ENCODE results near the gene ZNF618. TPM values are rescaled to one million over a fixed set of nuclear protein-coding genes. Genes with fewer than 3 reads are reported as not detected.

ZNF618 gene
- polyA plus RNA-seq, 1 experiment, result 8.7 TPM

GRCh38 chr9:114048533-114049415, 172.7 kb downstream of the ZNF618 start:
- TF ChIP-seq CTCF (IDR thresholded peaks at IDR 0.05; ENCODE audit: low read depth, low read length), result no peak
- Histone ChIP-seq H3K4me3 (ENCODE audit: low read depth, low read length) (no peak overlapping the region), H3K27ac (ENCODE audit: low read depth, low read length) (no peak overlapping the region), H3K27me3 (ENCODE audit: control insufficient read depth, insufficient read depth, low read length) (no peaks in the 10 kb centered on the region), H3K9me3 (ENCODE audit: control insufficient read depth, insufficient read depth, low read length) (no peaks in the 10 kb centered on the region; the same call in 1 of the 2 replicates)
- CTCF ChIA-PET, result interaction anchor here (0.9 to 1.2 kb wide), 2 partner anchors 34 to 172 kb away, joined by 3 read pairs; no protein-coding TSS in a partner anchor
- DNase-seq (ENCODE audit: low read depth, low spot score), result no peak
- POLR2A ChIA-PET, result no interaction called here

- ChIA-PET POLR2A (no interaction called here), CTCF (interaction anchor here (0.9 to 1.2 kb wide), 2 partner anchors 33 to 173 kb away, joined by 3 read pairs; no protein-coding TSS in a partner anchor)
- no peaks in the 10 kb centered on the region for H3K27me3 ChIP-seq (ENCODE audit: control insufficient read depth, insufficient read depth, low read length)
- no peaks in the 10 kb centered on the region; the same call in 1 of the 2 replicates for H3K9me3 ChIP-seq (ENCODE audit: control insufficient read depth, insufficient read depth, low read length)
- DNase-seq (ENCODE audit: low read depth, low spot score), result no peak
- TF ChIP-seq CTCF (IDR thresholded peaks at IDR 0.05; ENCODE audit: low read depth, low read length), result no peak
- H3K27ac ChIP-seq (ENCODE audit: low read depth, low read length), result no peak overlapping the region
- H3K4me3 ChIP-seq (ENCODE audit: low read depth, low read length), result no peak overlapping the region
These were observed 173.5 kb downstream of the ZNF618 start for GRCh38 chr9:114049441-114050225.

- ChIA-PET CTCF (no interaction called here), POLR2A (no interaction called here)
- Histone ChIP-seq H3K27ac (ENCODE audit: low read depth, low read length) (no peak overlapping the region), H3K27me3 (ENCODE audit: control insufficient read depth, insufficient read depth, low read length) (no peaks in the 10 kb centered on the region), H3K4me3 (ENCODE audit: low read depth, low read length) (no peak overlapping the region), H3K9me3 (ENCODE audit: control insufficient read depth, insufficient read depth, low read length) (no peaks in the 10 kb centered on the region; the same call in 1 of the 2 replicates)
- no peak for TF ChIP-seq CTCF (IDR thresholded peaks at IDR 0.05; ENCODE audit: low read depth, low read length)
- DNase-seq (ENCODE audit: low read depth, low spot score), result no peak
These were observed 174.1 kb downstream of the ZNF618 start for GRCh38 chr9:114050226-114050568.

GRCh38 chr9:114050646-114051045, 174.5 kb downstream of the ZNF618 start:
- no peak for TF ChIP-seq CTCF (IDR thresholded peaks at IDR 0.05; ENCODE audit: low read depth, low read length)
- ChIA-PET CTCF (no interaction called here), POLR2A (no interaction called here)
- Histone ChIP-seq H3K27me3 (ENCODE audit: control insufficient read depth, insufficient read depth, low read length) (no peaks in the 10 kb centered on the region), H3K27ac (ENCODE audit: low read depth, low read length) (no peak overlapping the region), H3K4me3 (ENCODE audit: low read depth, low read length) (no peak overlapping the region), H3K9me3 (ENCODE audit: control insufficient read depth, insufficient read depth, low read length) (no peaks in the 10 kb centered on the region; the same call in 1 of the 2 replicates)
- no peak for DNase-seq (ENCODE audit: low read depth, low spot score)
